G401 (cell line): ENCODE data around the gene SLC31A1. TPM values are rescaled to one million over a fixed set of nuclear protein-coding genes. Genes with fewer than 3 reads are reported as not detected.

ENCODE experiments used
- DNase-seq: peaks from one replicate; pipeline ENCODE4 v3.0.0-alpha.2; 2015; ENCODE audit warnings: low spot score
- in situ Hi-C: cut with HindIII; loops from 2 replicates; pipeline ENCODE4 v1.10.0; 2016; ENCODE audit warnings: low sequenced_read_pairs, mixed read lengths
- total RNA-seq: library from RNA; depleted of rRNA; stranded (reverse); fragments of >200 nt; shearing (Covaris generic); gene quantifications from 2 replicates; pipeline ENCODE4 v1.2.3, GENCODE V29; 2014; rRNA removed

Gene SLC31A1
- total RNA-seq, 1 experiment from 2014 or later, result 24.5 TPM

GRCh38 chr9:113298311-113298710, 77.0 kb downstream of the SLC31A1 start:
- in situ Hi-C loops, result no loop called here
- DNase-seq, result no peak

- no peak for DNase-seq
- in situ Hi-C loops, result no loop called here
Observed at GRCh38 chr9:113298924-113299770, 77.8 kb downstream of the SLC31A1 start.

- in situ Hi-C loops, result no loop called here
- DNase-seq, result no peak
Observed at GRCh38 chr9:113299800-113300292, 78.5 kb downstream of the SLC31A1 start.

- in situ Hi-C loops, result no loop called here
Observed at GRCh38 chr9:113301548-113301947, 80.2 kb downstream of the SLC31A1 start.

GRCh38 chr9:113302792-113303418, 81.6 kb downstream of the SLC31A1 start, which contains the start of gene RNF183:
RNF183 (minus strand) TSS chr9:113303376; CDS start chr9:113298184, 5,192 bp downstream.
- no peak for DNase-seq
- in situ Hi-C loops, result no loop called here

More at GRCh38 chr9:113301548-113301947, 80.2 kb downstream of the SLC31A1 start:
- no peak for DNase-seq

GRCh38 chr9:113306566-113306965, 85.2 kb downstream of the SLC31A1 start:
- in situ Hi-C loops, result no loop called here

GRCh38 chr9:113307396-113307975, 86.1 kb downstream of the SLC31A1 start:
- DNase-seq, result no peak
- in situ Hi-C loops, result no loop called here

More at GRCh38 chr9:113306566-113306965, 85.2 kb downstream of the SLC31A1 start:
- DNase-seq, result no peak

GRCh38 chr9:113309204-113309813, 88.0 kb downstream of the SLC31A1 start:
- in situ Hi-C loops, result no loop called here
- DNase-seq, result peak; percentile 26

- in situ Hi-C loops, result no loop called here
- DNase-seq, result no peak
Observed at GRCh38 chr9:113310538-113310937, 89.2 kb downstream of the SLC31A1 start.

GRCh38 chr9:113311961-113312360, 90.6 kb downstream of the SLC31A1 start:
- in situ Hi-C loops, result no loop called here
- no peak for DNase-seq

- no peak for DNase-seq
- in situ Hi-C loops, result no loop called here
Observed at GRCh38 chr9:113313261-113313660, 91.9 kb downstream of the SLC31A1 start.

Other genes with a start within 250 kb of the SLC31A1 start
- gene ZNF883, start 209.4 kb upstream of the SLC31A1 start, total RNA-seq, result not detected in 2 replicates
- 3.4 and 5.4 TPM in 2 replicates for gene ZFP37, start 164.8 kb upstream of the SLC31A1 start, total RNA-seq
- 4.4 and 7.0 TPM in 2 replicates for gene SLC31A2, start 70.5 kb upstream of the SLC31A1 start, total RNA-seq
- 6.6 and 7.7 TPM in 2 replicates for gene FKBP15, start 267 bp upstream of the SLC31A1 start, total RNA-seq
- 46.5 and 53.3 TPM in 2 replicates for gene CDC26, start 54.0 kb downstream of the SLC31A1 start, total RNA-seq
- gene PRPF4, start 54.1 kb downstream of the SLC31A1 start, total RNA-seq, result 51.8 and 52.9 TPM in 2 replicates
- gene RNF183, start 81.8 kb downstream of the SLC31A1 start, total RNA-seq, result not detected in 2 replicates
- gene WDR31, start 118.7 kb downstream of the SLC31A1 start, total RNA-seq, result 1.9 and 3.3 TPM in 2 replicates
- 0.64 TPM in 1 of 2 replicates, not detected in the other for gene BSPRY, start 128.0 kb downstream of the SLC31A1 start, total RNA-seq
- gene HDHD3, start 155.4 kb downstream of the SLC31A1 start, total RNA-seq, result 26.1 and 26.3 TPM in 2 replicates
- gene ALAD, start 179.7 kb downstream of the SLC31A1 start, total RNA-seq, result 11.3 and 13.7 TPM in 2 replicates
- gene POLE3, start 189.1 kb downstream of the SLC31A1 start, total RNA-seq, result 94.5 and 116 TPM in 2 replicates
- 1.3 TPM in 1 of 2 replicates, not detected in the other for gene C9orf43, start 189.2 kb downstream of the SLC31A1 start, total RNA-seq
- 117 and 144 TPM in 2 replicates for gene RGS3, start 242.2 kb downstream of the SLC31A1 start, total RNA-seq